Lower leg skin (tissue), 4 donors: ENCODE results near the gene BHLHE40. TPM values are rescaled to one million over a fixed set of nuclear protein-coding genes. Genes with fewer than 3 reads are reported as not detected.

ENCODE experiments used
- DNase-seq, 2 donors: peaks; one replicate each; pipeline ENCODE4 v3.0.0-alpha.2; 2019; ENCODE audit warnings: low spot score in 2 of 2
- H3K4me3 ChIP-seq: fragments of 200-600 bp; sonication (generic); 2 replicates; pipeline ENCODE4 v1.5.1; 2017; ENCODE audit warnings: mild to moderate bottlenecking, low read depth; ENCODE audit not compliant: poor library complexity, severe bottlenecking
- CTCF ChIP-seq, 3 donors: fragments of 450-650 bp; IDR thresholded peaks; one replicate each; pipeline ENCODE4 v1.5.1; 2016; ENCODE audit warnings: antibody characterized with exemption in 3 of 3, mild to moderate bottlenecking in 3 of 3, moderate library complexity in 2 of 3
- POLR2A ChIP-seq, 2 donors: fragments of 450-650 bp; IDR thresholded peaks; one replicate each; pipeline ENCODE4 v1.6.1; 2016 to 2017; ENCODE audit warnings: antibody characterized with exemption in 2 of 2, mild to moderate bottlenecking in 1 of 2, moderate library complexity in 1 of 2
- WGBS, 2 donors: methylation state at CpG; one replicate each; pipeline ENCODE4 v1.1.5; 2018; 5-methylcytosine and 5-hydroxymethylcytosine counted together
- intact Hi-C: fragments of 100-400 bp; cut with DNase I; formaldehyde crosslinking; loops from one replicate; pipeline ENCODE4 v1.15.0; 2023; ENCODE audit warnings: low total_unique reads
- total RNA-seq, 4 donors: library from RNA; depleted of rRNA; stranded (reverse); fragments of >200 nt; gene quantifications; one replicate each; pipeline ENCODE4 v1.1.0, GENCODE V29; 2016

BHLHE40 gene
- total RNA-seq, 4 donors from 2014 or later, result 69.9 to 178 (median 143) TPM

GRCh38 chr3:5009506-5010109, 30.4 kb downstream of the BHLHE40 start:
- DNase-seq, result peak in 1 of 2 donors; percentile 76
- intact Hi-C loops, result no loop called here
- no peak for TF ChIP-seq POLR2A (IDR thresholded peaks at IDR 0.05)
- no peak for TF ChIP-seq CTCF (IDR thresholded peaks at IDR 0.05)
- H3K4me3 ChIP-seq, result no peak overlapping the region
- WGBS, 2 donors, result 59 to 62% methylated on average over 12 of the region's 12 CpGs

- no peak overlapping the region for H3K4me3 ChIP-seq
- DNase-seq, result no peak
- WGBS, 2 donors, result 61 to 70% methylated on average over 6 of the region's 6 CpGs
- intact Hi-C loops, result no loop called here
- TF ChIP-seq CTCF (IDR thresholded peaks at IDR 0.05) (no peak), POLR2A (IDR thresholded peaks at IDR 0.05) (no peak)
Observed at GRCh38 chr3:5010140-5010539, 30.9 kb downstream of the BHLHE40 start.

GRCh38 chr3:5010706-5011554, 31.7 kb downstream of the BHLHE40 start:
- peak in 1 of 2 donors; percentile 84 for DNase-seq
- TF ChIP-seq CTCF (IDR thresholded peaks at IDR 0.05) (no peak), POLR2A (IDR thresholded peaks at IDR 0.05) (no peak)
- WGBS, 2 donors, result 66 to 76% methylated on average over 7 of the region's 7 CpGs
- no peak overlapping the region for H3K4me3 ChIP-seq
- intact Hi-C loops, result no loop called here

GRCh38 chr3:5011555-5012256, 32.5 kb downstream of the BHLHE40 start:
- intact Hi-C loops, result no loop called here
- peak in 1 of 2 donors; percentile 82 for DNase-seq
- 75 to 80% methylated on average over 14 of the region's 14 CpGs for WGBS, 2 donors
- TF ChIP-seq POLR2A (IDR thresholded peaks at IDR 0.05) (no peak), CTCF (IDR thresholded peaks at IDR 0.05) (no peak)
- H3K4me3 ChIP-seq, result no peak overlapping the region

- H3K4me3 ChIP-seq, result no peak overlapping the region
- intact Hi-C loops, result no loop called here
- 32 to 48% methylated on average over 2 of the region's 2 CpGs for WGBS, 2 donors
- DNase-seq, result peak in 1 of 2 donors; percentile 23
- no peak for TF ChIP-seq POLR2A (IDR thresholded peaks at IDR 0.05)
- no peak for TF ChIP-seq CTCF (IDR thresholded peaks at IDR 0.05)
Observed at GRCh38 chr3:5012367-5012766, 33.1 kb downstream of the BHLHE40 start.
